Vagina (tissue), 2 donors: Measurements from ENCODE around the gene AMIGO3.

Experiments
- CTCF ChIP-seq, 3 experiments: fragments of 450-650 bp in 2 of 3; fragments of 200-600 bp in 1 of 3; sonication (generic) in 1 of 3; IDR thresholded peaks; one replicate each; pipeline ENCODE4 v1.5.1; 2017 to 2019; ENCODE audit warnings: antibody characterized with exemption in 3 of 3, mild to moderate bottlenecking in 2 of 3, moderate library complexity in 2 of 3
- POLR2A ChIP-seq, 2 donors: fragments of 450-650 bp; IDR thresholded peaks; one replicate each; pipeline ENCODE4 v1.6.1; 2017; ENCODE audit warnings: antibody characterized with exemption in 2 of 2, mild to moderate bottlenecking in 2 of 2, moderate library complexity in 2 of 2
- POLR2AphosphoS5 ChIP-seq, 2 donors: sonication (generic); formaldehyde crosslinking; IDR thresholded peaks; one replicate each; pipeline ENCODE4 v1.9.0; 2017; ENCODE audit warnings: antibody characterized with exemption in 2 of 2, mild to moderate bottlenecking in 2 of 2, low read depth in 1 of 2; ENCODE audit not compliant: insufficient read depth in 1 of 2

- TF ChIP-seq CTCF (IDR thresholded peaks at IDR 0.05) = no peak
- no peak for TF ChIP-seq POLR2A (IDR thresholded peaks at IDR 0.05)
- TF ChIP-seq POLR2AphosphoS5 (IDR thresholded peaks at IDR 0.05; ENCODE audit: insufficient read depth in 1 of 2, low read depth in 1 of 2) = no peak
Observed at GRCh38 chr3:49706456-49707112, 12.9 kb downstream of the AMIGO3 start.
